B cell (primary cell): Measurements from ENCODE around the gene LAMTOR5. TPM values are rescaled to one million over a fixed set of nuclear protein-coding genes. Genes with fewer than 3 reads are reported as not detected.

ENCODE experiments used
- ATAC-seq: fragments of 200-7000 bp; cut with Tn5 transposase; one replicate; pipeline ENCODE4 v1.10.0; 2021; ENCODE audit warnings: low read depth, mild to moderate bottlenecking, moderate number of reproducible peaks, moderate library complexity
- CTCF ChIA-PET: fragments of 350-600 bp; sonication (Branson Sonifier 250); formaldehyde crosslinking; loops from one replicate; lab custom pipeline; 2021; ENCODE audit warnings: antibody characterized with exemption, inconsistent platforms; lab: Charles Lee
- POLR2A ChIA-PET: fragments of 350-600 bp; sonication (Branson Sonifier 250); formaldehyde crosslinking; loops from one replicate; lab custom pipeline; 2021; ENCODE audit warnings: antibody characterized with exemption; lab: Charles Lee
- DNase-seq: peaks from one replicate; pipeline ENCODE4 v3.0.0; 2013
- H2AFZ ChIP-seq: 2 replicates; pipeline ENCODE4 v1.6.1; 2012; ENCODE audit warnings: mild to moderate bottlenecking, low read depth, low read length; ENCODE audit not compliant: insufficient read depth, poor library complexity, severe bottlenecking
- H3K27ac ChIP-seq, 2 donors: 1 replicate in 1 of 2; 2 replicates in 1 of 2; pipeline ENCODE4 v1.5.1; 2012 to 2013; ENCODE audit warnings: low read length in 2 of 2, mild to moderate bottlenecking in 2 of 2, moderate library complexity in 1 of 2
- H3K27me3 ChIP-seq, 4 experiments: fragments of 200-600 bp in 1 of 4; sonication (generic) in 1 of 4; replicated peaks in 1 of 4; 1 replicate in 2 of 4; 2 replicates in 2 of 4; pipeline versions ENCODE4 v1.6.1 to v1.7.0; 2013 to 2016; ENCODE audit warnings: low read length in 3 of 4, mild to moderate bottlenecking in 2 of 4, mixed read lengths in 1 of 4, moderate library complexity in 1 of 4; ENCODE audit not compliant: insufficient read depth in 4 of 4, control insufficient read depth in 3 of 4; ENCODE audit errors: control extremely low read depth in 1 of 4
- H3K36me3 ChIP-seq, 2 experiments: replicated peaks in 1 of 2; 1 replicate in 1 of 2; 2 replicates in 1 of 2; pipeline versions ENCODE4 v1.6.1 to v1.7.1; 2013; ENCODE audit warnings: low read length in 1 of 2; ENCODE audit not compliant: insufficient read depth in 2 of 2, control insufficient read depth in 1 of 2; ENCODE audit errors: control extremely low read depth in 1 of 2, extremely low read depth in 1 of 2
- H3K4me1 ChIP-seq, 2 donors: fragments of 200-600 bp in 1 of 2; sonication (generic) in 1 of 2; 1 replicate in 1 of 2; 2 replicates in 1 of 2; pipeline versions ENCODE4 v1.5.1 to v1.6.1; 2013 to 2017; ENCODE audit warnings: low read length in 2 of 2; ENCODE audit not compliant: control insufficient read depth in 2 of 2, insufficient read depth in 2 of 2
- H3K4me2 ChIP-seq: replicated peaks from 2 replicates; pipeline ENCODE3; 2012; ENCODE audit warnings: mild to moderate bottlenecking, low read depth, low read length; ENCODE audit not compliant: poor library complexity, severe bottlenecking
- H3K4me3 ChIP-seq, 5 experiments: fragments of 200-600 bp in 1 of 5; sonication (generic) in 1 of 5; 1 replicate in 3 of 5; 2 replicates in 2 of 5; pipeline versions ENCODE4 v1.5.1 to v1.7.0; 2011 to 2016; ENCODE audit warnings: low read length in 4 of 5, mild to moderate bottlenecking in 4 of 5, low read depth in 2 of 5, control low read depth in 1 of 5, moderate library complexity in 1 of 5; ENCODE audit not compliant: insufficient read depth in 1 of 5; ENCODE audit errors: control extremely low read depth in 1 of 5, extremely low read depth in 1 of 5
- H3K79me2 ChIP-seq: fragments of 200-600 bp; sonication (generic); one replicate; pipeline ENCODE4 v1.6.0; 2016; ENCODE audit warnings: low read length; ENCODE audit not compliant: control insufficient read depth, insufficient read depth
- H3K9ac ChIP-seq: fragments of 200-600 bp; sonication (generic); 2 replicates; pipeline ENCODE4 v1.6.1; 2017; ENCODE audit warnings: mild to moderate bottlenecking, low read length, moderate library complexity
- H3K9me3 ChIP-seq, 3 donors: one replicate each; pipeline versions ENCODE4 v1.6.1 to v1.7.1; 2013; ENCODE audit warnings: low read length in 2 of 3; ENCODE audit not compliant: control insufficient read depth in 2 of 3, insufficient read depth in 1 of 3; ENCODE audit errors: control extremely low read depth in 1 of 3
- H4K20me1 ChIP-seq: 2 replicates; pipeline ENCODE4 v1.6.0; 2012; ENCODE audit warnings: mild to moderate bottlenecking, low read length; ENCODE audit not compliant: insufficient read depth, control insufficient read depth, poor library complexity, severe bottlenecking
- H3K27ac Mint-ChIP-seq: one replicate; pipeline ENCODE4 v1.8.0; 2021; ENCODE audit warnings: mixed read lengths
- H3K27me3 Mint-ChIP-seq: one replicate; pipeline ENCODE4 v1.8.0; 2021; ENCODE audit warnings: mixed read lengths
- H3K4me1 Mint-ChIP-seq: one replicate; pipeline ENCODE4 v1.8.0; 2021; ENCODE audit warnings: mixed read lengths
- H3K4me3 Mint-ChIP-seq: one replicate; pipeline ENCODE4 v1.8.0; 2021; ENCODE audit warnings: mixed read lengths
- H3K9me3 Mint-ChIP-seq: one replicate; pipeline ENCODE4 v1.8.0; 2022; ENCODE audit warnings: mixed read lengths; ENCODE audit not compliant: insufficient read depth
- EZH2 ChIP-seq: IDR thresholded peaks from 2 replicates; pipeline ENCODE4 v1.6.1; 2012; ENCODE audit warnings: borderline replicate concordance, low read depth, mild to moderate bottlenecking, moderate library complexity, low read length; ENCODE audit not compliant: insufficient read depth, poor library complexity, severe bottlenecking
- WGBS: methylation state at CpG from one replicate; pipeline ENCODE4 v1.1.5; 2013; ENCODE audit warnings: missing lambda C conversion rate; ENCODE audit not compliant: insufficient coverage; 5-methylcytosine and 5-hydroxymethylcytosine counted together
- intact Hi-C: fragments of 100-400 bp; cut with micrococcal nuclease; formaldehyde crosslinking; loops from one replicate; pipeline ENCODE4 v1.10.0; 2022
- polyA plus RNA-seq: library from polyadenylated mRNA; depleted of rRNA; stranded (reverse); fragments of >200 nt; gene quantifications from 2 replicates; pipeline ENCODE4 v1.2.3, GENCODE V29; 2012
- total RNA-seq, 2 donors: library from RNA; stranded (reverse); fragments of 120-200 nt in 1 of 2; gene quantifications; 1 replicate in 1 of 2; 2 replicates in 1 of 2; pipeline versions ENCODE4 v1.2.3 to v1.2.4, GENCODE V29; 2013 to 2022
- TF ChIP-seq, protein P1 (sequence below): fragments of 200-600 bp; IDR thresholded peaks from one replicate; pipeline ENCODE4 v1.8.0; 2022; ENCODE audit warnings: antibody characterized with exemption, mild to moderate bottlenecking

Gene LAMTOR5
- total and polyA plus RNA-seq, 2 donors (not counting 1 experiment from before 2014, with no cell fraction given): 145 to 253 TPM

DNA sequence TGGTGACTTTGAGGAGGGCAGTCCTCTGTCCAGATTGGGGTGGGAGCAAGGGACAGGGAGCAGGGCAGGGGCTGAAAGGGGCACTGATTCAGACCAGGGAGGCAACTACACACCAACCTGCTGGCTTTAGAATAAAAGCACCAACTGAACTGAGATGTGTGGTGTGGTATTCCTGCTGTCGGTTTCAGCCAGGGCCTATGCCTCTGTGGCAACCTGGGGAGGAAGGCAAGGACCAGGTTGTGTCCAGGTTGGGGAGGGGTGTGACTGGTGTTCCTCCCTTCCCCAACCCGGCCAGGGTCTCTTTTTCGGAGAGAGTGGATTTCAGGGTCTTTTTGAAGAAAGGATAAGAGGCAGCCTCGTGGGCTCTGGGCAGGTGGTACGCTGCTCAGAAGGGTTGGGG lies 49.7 kb upstream of the LAMTOR5 start:
- Mint-ChIP-seq H3K4me3 (no peak overlapping the region), H3K4me1 (no peaks in the 10 kb centered on the region), H3K27ac (no peak overlapping the region), H3K27me3 (peaks cover 7% of the 10 kb centered on the region), H3K9me3 (no peaks in the 10 kb centered on the region)
- H3K4me1 ChIP-seq: peaks cover 0 to 2% of the 10 kb centered on the region in 2 donors
- no peak overlapping the region for H3K4me3 ChIP-seq
- no peaks in the 10 kb centered on the region for H3K79me2 ChIP-seq
- no peak overlapping the region for H3K9ac ChIP-seq
- WGBS: 87% methylated on average over 5 of the region's 5 CpGs
- H3K4me2 ChIP-seq: no peak overlapping the region
- no peak overlapping the region for H3K27ac ChIP-seq
- no peaks in the 10 kb centered on the region for H3K36me3 ChIP-seq
- intact Hi-C loops: no loop called here
- H4K20me1 ChIP-seq: no peaks in the 10 kb centered on the region
- peaks cover 0 to 3% (median 0%) of the 10 kb centered on the region in 4 experiments for H3K27me3 ChIP-seq
- no peak for DNase-seq
- TF ChIP-seq EZH2: no peak
- TF ChIP-seq, protein P1, sequence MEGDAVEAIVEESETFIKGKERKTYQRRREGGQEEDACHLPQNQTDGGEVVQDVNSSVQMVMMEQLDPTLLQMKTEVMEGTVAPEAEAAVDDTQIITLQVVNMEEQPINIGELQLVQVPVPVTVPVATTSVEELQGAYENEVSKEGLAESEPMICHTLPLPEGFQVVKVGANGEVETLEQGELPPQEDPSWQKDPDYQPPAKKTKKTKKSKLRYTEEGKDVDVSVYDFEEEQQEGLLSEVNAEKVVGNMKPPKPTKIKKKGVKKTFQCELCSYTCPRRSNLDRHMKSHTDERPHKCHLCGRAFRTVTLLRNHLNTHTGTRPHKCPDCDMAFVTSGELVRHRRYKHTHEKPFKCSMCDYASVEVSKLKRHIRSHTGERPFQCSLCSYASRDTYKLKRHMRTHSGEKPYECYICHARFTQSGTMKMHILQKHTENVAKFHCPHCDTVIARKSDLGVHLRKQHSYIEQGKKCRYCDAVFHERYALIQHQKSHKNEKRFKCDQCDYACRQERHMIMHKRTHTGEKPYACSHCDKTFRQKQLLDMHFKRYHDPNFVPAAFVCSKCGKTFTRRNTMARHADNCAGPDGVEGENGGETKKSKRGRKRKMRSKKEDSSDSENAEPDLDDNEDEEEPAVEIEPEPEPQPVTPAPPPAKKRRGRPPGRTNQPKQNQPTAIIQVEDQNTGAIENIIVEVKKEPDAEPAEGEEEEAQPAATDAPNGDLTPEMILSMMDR: no peak
- ATAC-seq: no peak
- ChIA-PET CTCF (interaction anchor here (1.0 to 23.1 kb wide), 5 partner anchors 39 to 253 kb away, joined by 3 to 837 read pairs (median 7); partner anchors contain the start of genes KCNC4 and RBM15), POLR2A (no interaction called here)
- no peaks in the 10 kb centered on the region for H3K9me3 ChIP-seq
- H2AFZ ChIP-seq: no peak overlapping the region

DNA sequence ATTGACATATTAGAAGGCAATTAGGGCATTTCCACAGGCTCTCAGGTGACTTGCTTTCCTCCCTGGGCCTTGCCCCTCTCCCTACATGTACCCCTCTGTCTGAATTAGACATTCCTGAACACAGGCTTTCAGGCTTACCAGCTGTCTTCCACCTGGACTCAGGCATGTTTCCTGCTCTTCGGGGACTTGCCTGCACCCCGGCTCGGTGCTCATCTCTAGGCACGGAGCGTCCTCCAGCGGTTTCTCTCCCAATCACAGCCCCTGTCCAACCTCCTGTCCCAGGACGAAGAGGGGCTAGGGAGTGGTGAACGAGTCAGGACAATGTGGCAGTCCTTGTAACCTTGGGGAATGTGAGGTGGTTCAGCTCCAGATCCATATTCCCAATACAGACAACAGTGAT lies 47.7 kb upstream of the LAMTOR5 start:
- no peaks in the 10 kb centered on the region for H3K79me2 ChIP-seq
- H3K9ac ChIP-seq: no peak overlapping the region
- ChIA-PET POLR2A (interaction anchor here (0.5 kb wide), 1 partner anchor 116 kb away, joined by 3 read pairs; no protein-coding TSS in a partner anchor), CTCF (interaction anchor here (0.8 to 23.1 kb wide), 7 partner anchors 9 to 251 kb away, joined by 3 to 837 read pairs (median 6); partner anchors contain the start of genes KCNC4 and RBM15)
- peaks cover 0 to 2% of the 10 kb centered on the region in 2 donors for H3K4me1 ChIP-seq
- DNase-seq (no peak), ATAC-seq (no peak)
- Mint-ChIP-seq H3K27me3 (peaks cover 13% of the 10 kb centered on the region), H3K4me3 (no peak overlapping the region), H3K27ac (no peak overlapping the region), H3K4me1 (no peaks in the 10 kb centered on the region), H3K9me3 (no peaks in the 10 kb centered on the region)
- H3K27me3 ChIP-seq: no peaks in the 10 kb centered on the region
- H3K4me3 ChIP-seq: no peak overlapping the region
- no peak overlapping the region for H3K4me2 ChIP-seq
- intact Hi-C loops: no loop called here
- H4K20me1 ChIP-seq: no peaks in the 10 kb centered on the region
- no peak overlapping the region for H3K27ac ChIP-seq
- WGBS: no CpG with 5 or more reads among the region's 8 CpGs
- H2AFZ ChIP-seq: no peak overlapping the region
- TF ChIP-seq, protein P1: no peak
- TF ChIP-seq EZH2: no peak
- H3K9me3 ChIP-seq: no peaks in the 10 kb centered on the region
- H3K36me3 ChIP-seq: no peaks in the 10 kb centered on the region
